OCI-LY7 (cell line): ENCODE data around the gene FAM163A. TPM values are rescaled to one million over a fixed set of nuclear protein-coding genes. Genes with fewer than 3 reads are reported as not detected.

ENCODE experiments used
- BruUV-seq: library from RNA; stranded (reverse); fragments of 400-500 nt; replicated peaks from 2 replicates; lab custom pipeline; 2021; lab: Mats Ljungman, UMichigan
- CTCF ChIA-PET: fragments of 300-600 bp; sonication (Branson Sonifier 250); formaldehyde crosslinking; loops from one replicate; lab custom pipeline; 2022; ENCODE audit warnings: antibody characterized with exemption; ENCODE audit not compliant: unreplicated experiment; lab: Charles Lee
- POLR2A ChIA-PET: fragments of 300-600 bp; sonication (Branson Sonifier 250); formaldehyde crosslinking; loops from one replicate; lab custom pipeline; 2022; ENCODE audit warnings: antibody characterized with exemption; lab: Charles Lee
- DNase-seq: peaks from one replicate; pipeline ENCODE4 v3.0.0-alpha.2; 2015; ENCODE audit warnings: low spot score
- H2AFZ ChIP-seq: fragments of 200-600 bp; sonication (generic), shearing (Covaris generic); 2 replicates; pipeline ENCODE4 v1.6.1; 2014; ENCODE audit warnings: mild to moderate bottlenecking, antibody characterized with exemption, low read length, moderate library complexity
- H3K27ac ChIP-seq: fragments of 200-600 bp; sonication (generic); 2 replicates; pipeline ENCODE4 v1.5.1; 2014; ENCODE audit warnings: mixed run types, low read depth, mild to moderate bottlenecking, moderate library complexity, low read length, inconsistent platforms; ENCODE audit not compliant: poor library complexity, severe bottlenecking
- H3K36me3 ChIP-seq: fragments of 200-600 bp; sonication (generic); 2 replicates; pipeline ENCODE4 v1.6.1; 2014; ENCODE audit warnings: mild to moderate bottlenecking, antibody characterized with exemption, low read length, moderate library complexity, mixed read lengths; ENCODE audit not compliant: insufficient read depth
- H3K4me1 ChIP-seq: fragments of 200-600 bp; sonication (generic); 2 replicates; pipeline ENCODE4 v1.5.1; 2014; ENCODE audit warnings: mild to moderate bottlenecking, low read length; ENCODE audit not compliant: insufficient read depth, poor library complexity, severe bottlenecking
- H3K4me2 ChIP-seq: fragments of 200-600 bp; sonication (generic); 2 replicates; pipeline ENCODE4 v1.6.1; 2014; ENCODE audit warnings: mild to moderate bottlenecking, low read length
- H3K4me3 ChIP-seq: fragments of 200-600 bp; sonication (generic); 2 replicates; pipeline ENCODE4 v1.5.1; 2014; ENCODE audit warnings: mild to moderate bottlenecking, low read depth, low read length; ENCODE audit not compliant: poor library complexity, severe bottlenecking
- H3K79me2 ChIP-seq: fragments of 200-600 bp; sonication (generic); 2 replicates; pipeline ENCODE4 v1.6.1; 2016; ENCODE audit warnings: low read depth, mild to moderate bottlenecking, low read length, moderate library complexity, mixed read lengths; ENCODE audit not compliant: insufficient read depth
- H3K9me2 ChIP-seq: fragments of 200-600 bp; sonication (generic); 2 replicates; pipeline ENCODE4 v1.6.1; 2016; ENCODE audit warnings: mild to moderate bottlenecking, low read length, mixed read lengths; ENCODE audit not compliant: insufficient read depth
- H3K9me3 ChIP-seq: fragments of 200-600 bp; sonication (generic); 2 replicates; pipeline ENCODE4 v1.6.1; 2014; ENCODE audit warnings: mild to moderate bottlenecking, mixed run types, low read length, mixed read lengths
- H4K20me1 ChIP-seq: fragments of 200-600 bp; sonication (generic); 2 replicates; pipeline ENCODE4 v1.6.1; 2014; ENCODE audit warnings: mild to moderate bottlenecking, antibody characterized with exemption, low read length, moderate library complexity, mixed read lengths; ENCODE audit not compliant: insufficient read depth
- EZH2phosphoT487 ChIP-seq: fragments of 200-600 bp; sonication (generic); IDR thresholded peaks from 2 replicates; pipeline ENCODE4 v1.6.1; 2018; ENCODE audit warnings: low read depth, borderline replicate concordance, mild to moderate bottlenecking, mixed run types, antibody characterized with exemption, low read length, moderate library complexity, mixed read lengths
- intact Hi-C: fragments of 100-400 bp; cut with micrococcal nuclease; formaldehyde crosslinking; loops from one replicate; pipeline ENCODE4 v1.10.0; 2022; ENCODE audit not compliant: unreplicated experiment
- total RNA-seq, 2 experiments: library from RNA; depleted of rRNA in 1 of 2; stranded (reverse); fragments of >200 nt in 1 of 2; shearing (Covaris generic) in 1 of 2; gene quantifications; 2 replicates each; pipeline ENCODE4 v1.2.3, GENCODE V29; 2014 to 2022
- TF ChIP-seq, protein P1 (sequence below): fragments of 200-600 bp; sonication (generic); conservative IDR thresholded peaks from 2 replicates; pipeline ENCODE4 v1.5.1; 2014; ENCODE audit warnings: mild to moderate bottlenecking, antibody characterized with exemption, low read length, moderate library complexity, mixed read lengths

The FAM163A gene
- total RNA-seq, 2 experiments from 2014 or later, result not detected

- H3K9me3 ChIP-seq, result no peaks in the 10 kb centered on the region
- intact Hi-C loops, result no loop called here
- H4K20me1 ChIP-seq, result no peaks in the 10 kb centered on the region
- ChIA-PET CTCF (no interaction called here), POLR2A (no interaction called here)
- BruUV-seq, result no TSS peak
- TF ChIP-seq, protein P1, sequence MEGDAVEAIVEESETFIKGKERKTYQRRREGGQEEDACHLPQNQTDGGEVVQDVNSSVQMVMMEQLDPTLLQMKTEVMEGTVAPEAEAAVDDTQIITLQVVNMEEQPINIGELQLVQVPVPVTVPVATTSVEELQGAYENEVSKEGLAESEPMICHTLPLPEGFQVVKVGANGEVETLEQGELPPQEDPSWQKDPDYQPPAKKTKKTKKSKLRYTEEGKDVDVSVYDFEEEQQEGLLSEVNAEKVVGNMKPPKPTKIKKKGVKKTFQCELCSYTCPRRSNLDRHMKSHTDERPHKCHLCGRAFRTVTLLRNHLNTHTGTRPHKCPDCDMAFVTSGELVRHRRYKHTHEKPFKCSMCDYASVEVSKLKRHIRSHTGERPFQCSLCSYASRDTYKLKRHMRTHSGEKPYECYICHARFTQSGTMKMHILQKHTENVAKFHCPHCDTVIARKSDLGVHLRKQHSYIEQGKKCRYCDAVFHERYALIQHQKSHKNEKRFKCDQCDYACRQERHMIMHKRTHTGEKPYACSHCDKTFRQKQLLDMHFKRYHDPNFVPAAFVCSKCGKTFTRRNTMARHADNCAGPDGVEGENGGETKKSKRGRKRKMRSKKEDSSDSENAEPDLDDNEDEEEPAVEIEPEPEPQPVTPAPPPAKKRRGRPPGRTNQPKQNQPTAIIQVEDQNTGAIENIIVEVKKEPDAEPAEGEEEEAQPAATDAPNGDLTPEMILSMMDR, result no peak
- no peak for TF ChIP-seq EZH2phosphoT487
- no peak overlapping the region for H3K4me3 ChIP-seq
- no peaks in the 10 kb centered on the region for H3K4me1 ChIP-seq
- H3K27ac ChIP-seq, result no peak overlapping the region
- no peak for DNase-seq
- no peaks in the 10 kb centered on the region for H3K79me2 ChIP-seq
- no peaks in the 10 kb centered on the region for H3K36me3 ChIP-seq
- H2AFZ ChIP-seq, result no peak overlapping the region
- no peaks in the 10 kb centered on the region for H3K9me2 ChIP-seq
- no peak overlapping the region for H3K4me2 ChIP-seq
Observed at GRCh38 chr1:179760521-179760920, 17.4 kb downstream of the FAM163A start.

DNA sequence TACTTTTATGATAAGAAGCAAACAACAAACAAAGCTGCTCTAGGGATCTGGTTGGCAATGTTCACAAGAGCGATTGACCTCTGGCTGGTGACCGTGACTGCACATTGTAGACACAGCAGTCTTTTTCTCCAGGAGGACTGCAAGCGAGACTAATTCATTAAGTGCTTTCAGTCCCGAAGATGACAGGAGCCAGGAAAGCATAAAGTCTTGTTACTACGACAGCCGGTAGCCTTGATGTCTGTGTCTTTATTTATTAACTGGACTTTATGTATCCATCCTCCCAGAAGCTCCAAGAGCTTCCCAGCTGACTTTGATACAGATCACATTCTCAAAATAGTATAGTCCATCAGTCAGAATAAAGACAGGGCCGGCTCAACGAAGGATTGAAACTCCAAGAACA lies 18.2 kb downstream of the FAM163A start:
- intact Hi-C loops, result no loop called here
- TF ChIP-seq EZH2phosphoT487, result no peak
- TF ChIP-seq, protein P1, result no peak
- H2AFZ ChIP-seq, result no peak overlapping the region
- H4K20me1 ChIP-seq, result no peaks in the 10 kb centered on the region
- H3K27ac ChIP-seq, result no peak overlapping the region
- H3K36me3 ChIP-seq, result no peaks in the 10 kb centered on the region
- no peak overlapping the region for H3K4me3 ChIP-seq
- no peaks in the 10 kb centered on the region for H3K4me1 ChIP-seq
- H3K9me3 ChIP-seq, result no peaks in the 10 kb centered on the region
- H3K79me2 ChIP-seq, result no peaks in the 10 kb centered on the region
- ChIA-PET POLR2A (interaction anchor here (0.7 kb wide), 1 partner anchor 33 kb away, joined by 4 read pairs; no protein-coding TSS in a partner anchor), CTCF (no interaction called here)
- H3K4me2 ChIP-seq, result no peak overlapping the region
- H3K9me2 ChIP-seq, result no peaks in the 10 kb centered on the region
- no peak for DNase-seq
- BruUV-seq, result no TSS peak

DNA sequence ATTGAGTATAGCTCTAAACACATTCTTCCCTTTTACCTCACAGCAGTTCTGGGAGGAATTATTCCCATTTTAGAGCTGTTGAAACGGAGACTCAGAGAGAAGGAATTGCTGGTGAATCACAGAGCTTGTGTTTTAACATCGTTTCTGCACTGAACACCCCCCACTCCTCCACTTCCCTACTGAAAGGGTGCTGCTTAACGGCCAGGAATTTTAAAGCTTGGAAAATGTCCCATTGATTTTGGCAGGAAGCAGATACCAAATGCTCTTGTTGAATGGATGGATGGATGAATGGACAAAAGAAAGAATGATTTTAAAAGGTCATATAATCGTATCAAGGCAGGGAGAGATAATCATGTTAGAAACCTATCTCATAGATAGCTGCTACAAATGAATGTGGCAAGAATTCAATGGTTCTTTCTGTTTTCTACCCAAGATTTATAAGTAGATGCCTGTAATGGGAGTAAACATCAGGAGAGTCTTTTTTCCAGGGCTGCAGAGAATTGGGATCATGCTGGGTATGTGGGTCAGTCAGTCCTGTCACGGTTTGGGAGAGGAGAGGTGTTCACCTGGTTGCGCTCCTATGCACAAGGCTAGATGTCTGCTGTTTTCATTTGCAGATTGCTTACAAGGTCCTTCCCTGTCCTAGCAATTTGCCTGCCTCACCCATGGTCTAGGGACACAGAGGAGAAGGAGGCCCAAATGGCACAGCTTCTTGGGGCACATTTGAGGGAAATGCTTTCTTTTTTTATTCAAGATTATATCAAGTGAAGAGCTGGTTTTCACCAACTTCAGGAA lies 19.0 kb downstream of the FAM163A start:
- Histone ChIP-seq H3K9me2 (no peaks in the 10 kb centered on the region), H3K36me3 (no peaks in the 10 kb centered on the region), H2AFZ (no peak overlapping the region), H3K4me3 (no peak overlapping the region), H3K27ac (no peak overlapping the region), H4K20me1 (no peaks in the 10 kb centered on the region), H3K4me2 (no peak overlapping the region), H3K79me2 (no peaks in the 10 kb centered on the region), H3K4me1 (no peaks in the 10 kb centered on the region), H3K9me3 (no peaks in the 10 kb centered on the region)
- TF ChIP-seq EZH2phosphoT487, result no peak
- TF ChIP-seq, protein P1, result no peak
- DNase-seq, result no peak
- ChIA-PET CTCF (interaction anchor here (0.6 kb wide), 1 partner anchor 744 kb away, joined by 3 read pairs; no protein-coding TSS in a partner anchor), POLR2A (interaction anchor here (0.6 to 0.7 kb wide), 3 partner anchors 33 to 605 kb away, joined by 3 to 4 read pairs (median 3); no protein-coding TSS in a partner anchor)
- intact Hi-C loops, result no loop called here
- no TSS peak for BruUV-seq
